H9 (cell line): ENCODE measurements around the gene TOGARAM2. TPM values are rescaled to one million over a fixed set of nuclear protein-coding genes. Genes with fewer than 3 reads are reported as not detected.

Source experiments
- DNase-seq: peaks from one replicate; pipeline ENCODE4 v3.0.0-alpha.2; 2017
- H2AFZ ChIP-seq: one replicate; pipeline ENCODE4 v1.6.1; 2013; ENCODE audit warnings: mild to moderate bottlenecking, low read length, control low read depth, moderate library complexity
- H2AK5ac ChIP-seq: 2 replicates; pipeline ENCODE4 v1.6.1; 2013; ENCODE audit warnings: low read length, control low read depth, mixed read lengths; ENCODE audit not compliant: insufficient read length
- H2BK120ac ChIP-seq: one replicate; pipeline ENCODE4 v1.6.1; 2013; ENCODE audit warnings: low read depth, mild to moderate bottlenecking, low read length, control low read depth, inconsistent platforms; ENCODE audit not compliant: poor library complexity, severe bottlenecking
- H2BK12ac ChIP-seq: 2 replicates; pipeline ENCODE4 v1.6.1; 2013; ENCODE audit warnings: low read length, control low read depth, mixed read lengths, low read depth; ENCODE audit not compliant: insufficient read length
- H2BK15ac ChIP-seq: 2 replicates; pipeline ENCODE4 v1.6.1; 2013; ENCODE audit warnings: low read depth, low read length, control low read depth
- H2BK20ac ChIP-seq: one replicate; pipeline ENCODE4 v1.6.1; 2013; ENCODE audit warnings: low read depth, mild to moderate bottlenecking, low read length, control low read depth, inconsistent platforms; ENCODE audit not compliant: poor library complexity, severe bottlenecking
- H2BK5ac ChIP-seq: 2 replicates; pipeline ENCODE4 v1.6.1; 2013; ENCODE audit warnings: low read length, control low read depth, mixed read lengths; ENCODE audit not compliant: insufficient read length
- H3K14ac ChIP-seq: 2 replicates; pipeline ENCODE4 v1.6.1; 2013; ENCODE audit warnings: low read length, control low read depth; ENCODE audit not compliant: insufficient read depth
- H3K18ac ChIP-seq: 2 replicates; pipeline ENCODE4 v1.6.1; 2013; ENCODE audit warnings: low read depth, mild to moderate bottlenecking, mixed read lengths, low read length, control low read depth; ENCODE audit not compliant: insufficient read length
- H3K23ac ChIP-seq: 2 replicates; pipeline ENCODE4 v1.6.1; 2013; ENCODE audit warnings: low read length, control low read depth, mixed read lengths, low read depth; ENCODE audit not compliant: insufficient read length
- H3K23me2 ChIP-seq: 2 replicates; pipeline ENCODE4 v1.6.1; 2013; ENCODE audit warnings: low read depth, mild to moderate bottlenecking, mixed read lengths, low read length, control low read depth; ENCODE audit not compliant: insufficient read length, poor library complexity, severe bottlenecking
- H3K27ac ChIP-seq: 2 replicates; pipeline ENCODE4 v1.5.1; 2013; ENCODE audit warnings: low read length, control low read depth, mixed read lengths, low read depth; ENCODE audit not compliant: insufficient read length
- H3K27me3 ChIP-seq: 2 replicates; pipeline ENCODE4 v1.6.1; 2013; ENCODE audit warnings: low read length, control low read depth, inconsistent platforms; ENCODE audit not compliant: insufficient read depth
- H3K4ac ChIP-seq: 2 replicates; pipeline ENCODE4 v1.6.1; 2013; ENCODE audit warnings: low read depth, mild to moderate bottlenecking, control low read depth, inconsistent platforms, low read length, moderate library complexity
- H3K4me1 ChIP-seq: 2 replicates; pipeline ENCODE4 v1.6.1; 2013; ENCODE audit warnings: low read length, control low read depth, inconsistent platforms; ENCODE audit not compliant: insufficient read depth
- H3K4me2 ChIP-seq: 2 replicates; pipeline ENCODE4 v1.6.1; 2013; ENCODE audit warnings: low read length, control low read depth, mixed read lengths; ENCODE audit not compliant: insufficient read length, insufficient read depth
- H3K56ac ChIP-seq: 2 replicates; pipeline ENCODE4 v1.6.1; 2013; ENCODE audit warnings: low read depth, mild to moderate bottlenecking, mixed read lengths, low read length, control low read depth; ENCODE audit not compliant: insufficient read length
- H3K79me1 ChIP-seq: 2 replicates; pipeline ENCODE4 v1.6.1; 2013; ENCODE audit warnings: low read depth, mild to moderate bottlenecking, moderate library complexity, low read length, control low read depth, inconsistent platforms; ENCODE audit not compliant: insufficient read depth, poor library complexity, severe bottlenecking
- H3K79me2 ChIP-seq: 2 replicates; pipeline ENCODE4 v1.6.1; 2013; ENCODE audit warnings: low read length, control low read depth, inconsistent platforms; ENCODE audit not compliant: insufficient read depth
- H3K9ac ChIP-seq: 2 replicates; pipeline ENCODE4 v1.6.1; 2013; ENCODE audit warnings: low read length, control low read depth, mixed read lengths; ENCODE audit not compliant: insufficient read length; ENCODE audit errors: extremely low read depth
- H3K9me3 ChIP-seq: one replicate; pipeline ENCODE4 v1.6.1; 2013; ENCODE audit warnings: low read depth, low read length, inconsistent platforms; ENCODE audit not compliant: control insufficient read depth
- H3T11ph ChIP-seq: one replicate; pipeline ENCODE4 v1.6.1; 2013; ENCODE audit warnings: mild to moderate bottlenecking, low read length, control low read depth, inconsistent platforms
- H4K20me1 ChIP-seq: one replicate; pipeline ENCODE4 v1.6.1; 2013; ENCODE audit not compliant: control insufficient read depth, insufficient read length, insufficient read depth
- H4K5ac ChIP-seq: 2 replicates; pipeline ENCODE4 v1.6.1; 2013; ENCODE audit warnings: low read depth, mild to moderate bottlenecking, mixed read lengths, low read length, control low read depth; ENCODE audit not compliant: insufficient read length
- H4K8ac ChIP-seq: replicated peaks from 2 replicates; pipeline ENCODE4 v1.6.1; 2013; ENCODE audit warnings: low read length, control low read depth, mixed read lengths, low read depth; ENCODE audit not compliant: insufficient read length
- H4K91ac ChIP-seq: 2 replicates; pipeline ENCODE4 v1.6.1; 2013; ENCODE audit warnings: low read depth, mild to moderate bottlenecking, moderate library complexity, mixed read lengths, low read length, control low read depth; ENCODE audit not compliant: insufficient read length
- H3K27ac Mint-ChIP-seq, 3 experiments: 2 replicates in 2 of 3; 3 replicates in 1 of 3; pipeline ENCODE4 v1.8.0; 2020 to 2021; ENCODE audit warnings: mixed read lengths in 3 of 3, mild to moderate bottlenecking in 1 of 3, moderate library complexity in 1 of 3
- H3K27me3 Mint-ChIP-seq: 2 replicates; pipeline ENCODE4 v1.8.0; 2021; ENCODE audit warnings: low read depth, mild to moderate bottlenecking, moderate library complexity, mixed read lengths
- H3K36me3 Mint-ChIP-seq, 3 experiments: 2 replicates in 2 of 3; 3 replicates in 1 of 3; pipeline ENCODE4 v1.8.0; 2020 to 2021; ENCODE audit warnings: low read depth in 3 of 3, mixed read lengths in 3 of 3; ENCODE audit not compliant: insufficient read depth in 1 of 3
- H3K4me1 Mint-ChIP-seq, 2 experiments: 2 replicates each; pipeline ENCODE4 v1.8.0; 2020; ENCODE audit warnings: mixed read lengths in 2 of 2
- H3K4me3 Mint-ChIP-seq, 2 experiments: 2 replicates in 1 of 2; 3 replicates in 1 of 2; pipeline ENCODE4 v1.8.0; 2020 to 2021; ENCODE audit warnings: mild to moderate bottlenecking in 2 of 2, mixed read lengths in 2 of 2, moderate library complexity in 1 of 2
- H3K9me3 Mint-ChIP-seq, 2 experiments: 2 replicates in 1 of 2; 3 replicates in 1 of 2; pipeline ENCODE4 v1.8.0; 2020; ENCODE audit warnings: mild to moderate bottlenecking in 2 of 2, mixed read lengths in 2 of 2, moderate library complexity in 1 of 2
- CTCF ChIP-seq: fragments of 200-600 bp; sonication (generic); conservative IDR thresholded peaks from 3 replicates; pipeline ENCODE4 v1.8.0; 2021; ENCODE audit warnings: antibody characterized with exemption, mild to moderate bottlenecking
- WGBS: extraction: QIAGEN DNeasy Blood & Tissue Kit; methylation state at CpG from one replicate; pipeline ENCODE4 v1.1.7; 2013; ENCODE audit warnings: missing lambda C conversion rate, low lambda C conversion rate, mixed read lengths; ENCODE audit not compliant: insufficient read length; ENCODE audit errors: extremely low coverage; 5-methylcytosine and 5-hydroxymethylcytosine counted together
- total RNA-seq: library from RNA; stranded (reverse); gene quantifications from 2 replicates; pipeline ENCODE4 v1.2.1, GENCODE V29; 2021

TOGARAM2 gene
- total RNA-seq, 1 experiment from 2014 or later, result 0.83 TPM

- Histone ChIP-seq H2AK5ac (no peak overlapping the region), H3K79me2 (no peaks in the 10 kb centered on the region)
- H3K27me3 Mint-ChIP-seq, result no peaks in the 10 kb centered on the region; the same call in 1 of the 2 replicates
Observed at GRCh38 chr2:29040552-29040951, 59.5 kb downstream of the TOGARAM2 start.

More at GRCh38 chr2:29040552-29040951, 59.5 kb downstream of the TOGARAM2 start:
- no peak for TF ChIP-seq CTCF
- Histone ChIP-seq H4K20me1 (no peaks in the 10 kb centered on the region), H3K9me3 (no peaks in the 10 kb centered on the region), H3K4me2 (no peak overlapping the region), H2BK5ac (no peak overlapping the region), H3K4me1 (peaks cover 3% of the 10 kb centered on the region; the same call in 1 of the 2 replicates), H3K18ac (no peak overlapping the region), H3K23ac (no peak overlapping the region), H3K79me1 (no peaks in the 10 kb centered on the region), H2BK15ac (no peak overlapping the region), H4K91ac (no peak overlapping the region), H2AFZ (no peak overlapping the region), H4K5ac (no peak overlapping the region), H2BK12ac (no peak overlapping the region), H3K4ac (no peak overlapping the region), H2BK20ac (no peak overlapping the region), H4K8ac (no peak overlapping the region), H3T11ph (no peak overlapping the region), H3K9ac (no peak overlapping the region), H2BK120ac (no peak overlapping the region), H3K56ac (no peak overlapping the region), H3K27me3 (no peaks in the 10 kb centered on the region), H3K27ac (no peak overlapping the region), H3K14ac (no peak overlapping the region), H3K23me2 (no peaks in the 10 kb centered on the region)
- H3K36me3 Mint-ChIP-seq, result no peaks in the 10 kb centered on the region; a peak in 1 of 7 replicates
- no peaks in the 10 kb centered on the region for H3K9me3 Mint-ChIP-seq
- H3K4me3 Mint-ChIP-seq, result no peak overlapping the region
- H3K4me1 Mint-ChIP-seq, result peaks cover 15% of the 10 kb centered on the region in 2 experiments
- no peak overlapping the region for H3K27ac Mint-ChIP-seq
- WGBS, result no CpG with 5 or more reads among the region's 6 CpGs
- DNase-seq, result no peak
